HK-2 (cell line): ENCODE measurements around the gene GATA2.

Experiments
- DNase-seq: peaks from one replicate; pipeline ENCODE4 v3.0.0-alpha.2; 2018; ENCODE audit not compliant: unreplicated experiment

GATA2 gene

GRCh38 chr3:128456776-128457715 lies 36.0 kb downstream of the GATA2 start:
- no peak for DNase-seq

- DNase-seq: no peak
These were observed 36.9 kb downstream of the GATA2 start for GRCh38 chr3:128455786-128456748.

- DNase-seq: no peak
These were observed 37.9 kb downstream of the GATA2 start for GRCh38 chr3:128455116-128455515.

- DNase-seq: no peak
These were observed 38.7 kb downstream of the GATA2 start for GRCh38 chr3:128454310-128454618.

- DNase-seq: no peak
These were observed 39.3 kb downstream of the GATA2 start for GRCh38 chr3:128453501-128454309.

- DNase-seq: no peak
These were observed 40.2 kb downstream of the GATA2 start for GRCh38 chr3:128452678-128453275.

GRCh38 chr3:128452120-128452519 lies 40.9 kb downstream of the GATA2 start:
- DNase-seq: no peak

GRCh38 chr3:128449111-128449638 lies 43.8 kb downstream of the GATA2 start:
- DNase-seq: no peak

GRCh38 chr3:128448491-128448890 lies 44.5 kb downstream of the GATA2 start:
- no peak for DNase-seq

GRCh38 chr3:128447561-128448013 lies 45.4 kb downstream of the GATA2 start:
- peak; percentile 32 for DNase-seq

GRCh38 chr3:128446821-128447220 lies 46.2 kb downstream of the GATA2 start:
- DNase-seq: no peak

GRCh38 chr3:128445357-128445756 lies 47.6 kb downstream of the GATA2 start:
- DNase-seq: no peak

- no peak for DNase-seq
These were observed 49.2 kb downstream of the GATA2 start for GRCh38 chr3:128443771-128444170.

- no peak for DNase-seq
These were observed 50.1 kb downstream of the GATA2 start for GRCh38 chr3:128442949-128443348.

- no peak for DNase-seq
These were observed 50.9 kb downstream of the GATA2 start for GRCh38 chr3:128442070-128442469.

- no peak for DNase-seq
These were observed 53.8 kb downstream of the GATA2 start for GRCh38 chr3:128439226-128439625.

GRCh38 chr3:128438488-128439072 lies 54.4 kb downstream of the GATA2 start:
- DNase-seq: no peak

- DNase-seq: no peak
These were observed 56.8 kb downstream of the GATA2 start for GRCh38 chr3:128436214-128436613.

- no peak for DNase-seq
These were observed 57.4 kb downstream of the GATA2 start for GRCh38 chr3:128435561-128435960.

GRCh38 chr3:128435058-128435457 lies 57.9 kb downstream of the GATA2 start:
- DNase-seq: no peak

- DNase-seq: no peak
These were observed 58.5 kb downstream of the GATA2 start for GRCh38 chr3:128434524-128434923.
